ENCODE data around the gene PLXND1. TPM values are rescaled to one million over a fixed set of nuclear protein-coding genes. Genes with fewer than 3 reads are reported as not detected.
A peak's percentile ranks its signal among the peaks of the same experiment; 100 is the strongest.
"Not testable (repeated sequence)": the region's sequence is repeated elsewhere in the genome, so short reads cannot be mapped to it uniquely, and the experiment has no call there.

The PLXND1 gene
- total RNA-seq, 4 donors from 2014 or later = 50.5 to 89.9 (median 76.6) TPM

DNA sequence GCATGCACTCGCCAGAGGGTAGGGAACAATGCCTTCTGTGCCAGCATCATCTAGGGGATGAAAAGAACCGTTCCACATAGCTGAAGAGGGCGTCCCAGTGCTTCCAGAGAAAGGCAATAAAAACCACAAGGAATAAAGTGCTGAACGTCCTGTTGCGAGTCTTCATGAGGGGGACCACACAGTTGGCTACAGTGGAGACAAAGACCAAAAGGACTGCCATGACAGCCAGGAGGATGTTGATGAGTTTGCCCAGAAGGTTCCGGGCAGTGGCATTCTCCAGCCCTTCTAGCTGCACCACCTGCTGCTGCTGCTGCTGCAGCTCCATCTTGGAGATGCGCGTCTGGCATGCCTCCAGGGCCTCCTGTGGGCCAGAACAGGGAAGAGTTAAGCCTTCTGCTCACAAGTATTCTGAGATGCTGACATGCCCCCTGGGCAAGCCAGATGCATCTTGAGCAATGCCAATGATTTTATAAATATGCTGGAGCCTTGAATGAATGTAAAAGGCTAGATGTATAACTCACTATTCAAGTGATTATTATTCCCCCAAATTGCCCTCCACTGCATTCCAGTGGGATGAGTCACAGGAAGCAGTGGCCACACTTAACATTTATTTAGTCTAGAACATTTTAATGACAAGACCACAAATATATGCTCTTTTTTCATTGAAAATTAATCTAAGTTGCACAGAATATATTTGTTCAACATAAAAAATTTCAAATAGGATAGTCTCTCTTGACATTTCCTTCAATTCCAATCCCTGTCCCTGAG is 45.1 kb upstream of the PLXND1 start:
- Histone ChIP-seq H3K4me3 (no peak overlapping the region), H3K27me3 (no peaks in the 10 kb centered on the region), H3K36me3 (peaks cover 0 to 22% (median 12%) of the 10 kb centered on the region in 4 donors), H3K4me1 (peaks cover 9 to 37% (median 22%) of the 10 kb centered on the region in 4 donors), H3K27ac (replicated peaks in 1 of 4) (no peak overlapping the region), H3K9me3 (no peaks in the 10 kb centered on the region)
- intact Hi-C loops (cut with DNase I) = loop anchor here (2.0 kb wide), 1 partner anchor 177 kb away; no protein-coding TSS in a partner anchor
- WGBS = 67% methylated on average over 6 of the region's 8 CpGs
- TF ChIP-seq POLR2A (IDR thresholded peaks at IDR 0.05; ENCODE audit: low read depth) (no peak), POLR2AphosphoS5 (IDR thresholded peaks at IDR 0.05) (no peak), EP300 (IDR thresholded peaks at IDR 0.05) (no peak)
- TF ChIP-seq, protein P1, sequence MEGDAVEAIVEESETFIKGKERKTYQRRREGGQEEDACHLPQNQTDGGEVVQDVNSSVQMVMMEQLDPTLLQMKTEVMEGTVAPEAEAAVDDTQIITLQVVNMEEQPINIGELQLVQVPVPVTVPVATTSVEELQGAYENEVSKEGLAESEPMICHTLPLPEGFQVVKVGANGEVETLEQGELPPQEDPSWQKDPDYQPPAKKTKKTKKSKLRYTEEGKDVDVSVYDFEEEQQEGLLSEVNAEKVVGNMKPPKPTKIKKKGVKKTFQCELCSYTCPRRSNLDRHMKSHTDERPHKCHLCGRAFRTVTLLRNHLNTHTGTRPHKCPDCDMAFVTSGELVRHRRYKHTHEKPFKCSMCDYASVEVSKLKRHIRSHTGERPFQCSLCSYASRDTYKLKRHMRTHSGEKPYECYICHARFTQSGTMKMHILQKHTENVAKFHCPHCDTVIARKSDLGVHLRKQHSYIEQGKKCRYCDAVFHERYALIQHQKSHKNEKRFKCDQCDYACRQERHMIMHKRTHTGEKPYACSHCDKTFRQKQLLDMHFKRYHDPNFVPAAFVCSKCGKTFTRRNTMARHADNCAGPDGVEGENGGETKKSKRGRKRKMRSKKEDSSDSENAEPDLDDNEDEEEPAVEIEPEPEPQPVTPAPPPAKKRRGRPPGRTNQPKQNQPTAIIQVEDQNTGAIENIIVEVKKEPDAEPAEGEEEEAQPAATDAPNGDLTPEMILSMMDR (IDR thresholded peaks at IDR 0.05) = no peak
- no peak for DNase-seq (ENCODE audit: extremely low spot score)

DNA sequence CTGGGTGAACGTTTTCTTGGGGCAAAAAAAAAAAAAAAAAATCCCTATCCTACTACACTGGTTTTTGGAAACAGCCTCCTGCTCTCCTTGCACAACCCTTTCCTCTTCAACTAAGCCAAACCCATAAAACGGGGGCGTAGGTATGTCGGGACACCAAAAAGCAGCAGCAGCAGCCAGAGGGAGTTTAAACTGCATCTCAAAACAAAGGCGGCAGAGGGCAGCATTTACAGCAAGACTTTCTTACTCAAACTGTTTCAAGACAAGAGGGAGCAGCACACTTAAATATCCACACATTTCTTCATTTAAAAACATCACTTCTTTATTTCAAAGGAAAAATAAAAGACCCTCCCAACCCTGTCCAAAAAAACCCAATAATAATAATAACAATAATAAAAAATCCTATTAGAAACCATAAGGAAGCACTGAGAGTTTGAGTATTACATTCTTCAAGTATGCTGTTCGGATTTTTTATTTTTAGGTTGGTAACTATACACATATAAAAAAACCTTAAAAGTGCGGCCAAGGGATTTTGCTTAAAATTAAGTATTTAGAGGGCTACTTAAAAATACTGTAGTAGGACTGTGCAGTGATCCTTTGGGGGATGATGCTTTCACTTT is 43.9 kb upstream of the PLXND1 start:
- intact Hi-C loops (cut with DNase I) = loop anchor here (2.0 kb wide), 1 partner anchor 178 kb away; no protein-coding TSS in a partner anchor
- DNase-seq (ENCODE audit: extremely low spot score) = peak; percentile 93

DNA sequence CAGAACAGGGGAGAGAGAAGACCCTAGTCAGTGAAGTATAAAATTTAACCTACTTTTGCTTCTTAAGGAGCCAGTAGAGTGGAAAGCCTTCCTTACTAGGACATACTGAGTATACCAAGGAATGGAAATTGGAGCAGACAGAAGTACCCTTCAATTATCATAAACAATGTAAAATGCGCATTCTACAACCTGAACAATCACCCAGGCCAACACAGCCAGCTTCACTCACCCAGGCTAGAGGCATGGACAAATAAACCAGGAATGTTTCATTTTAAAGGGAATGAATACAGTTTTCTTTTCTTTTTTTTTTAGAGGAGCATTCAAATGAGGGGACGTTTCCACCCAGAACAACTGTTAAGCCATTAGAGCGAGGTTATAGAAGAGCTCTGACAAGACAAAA is 41.9 kb upstream of the PLXND1 start:
- no peak for DNase-seq (ENCODE audit: extremely low spot score)
- peaks cover 7 to 24% (median 19%) of the 10 kb centered on the region in 4 donors for H3K4me1 ChIP-seq
- H3K4me3 ChIP-seq = no peak overlapping the region
- H3K27me3 ChIP-seq = no peaks in the 10 kb centered on the region
- no peak overlapping the region for H3K27ac ChIP-seq (replicated peaks in 1 of 4)
- TF ChIP-seq EP300 (IDR thresholded peaks at IDR 0.05) = no peak
- TF ChIP-seq, protein P1 (IDR thresholded peaks at IDR 0.05) = no peak
- TF ChIP-seq POLR2AphosphoS5 (IDR thresholded peaks at IDR 0.05) = no peak
- no peak for TF ChIP-seq POLR2A (IDR thresholded peaks at IDR 0.05; ENCODE audit: low read depth)
- peaks cover 0 to 10% (median 8%) of the 10 kb centered on the region in 4 donors for H3K36me3 ChIP-seq
- WGBS = 88% methylated on average over 3 of the region's 3 CpGs
- intact Hi-C loops (cut with DNase I) = loop anchor here (5.0 kb wide), 1 partner anchor 284 kb away; no protein-coding TSS in a partner anchor
- no peaks in the 10 kb centered on the region for H3K9me3 ChIP-seq

More for the DNA sequence above, 43.9 kb upstream of the PLXND1 start:
- Histone ChIP-seq H3K4me1 (peaks cover 7 to 34% (median 22%) of the 10 kb centered on the region in 4 donors), H3K9me3 (no peaks in the 10 kb centered on the region), H3K4me3 (no peak overlapping the region), H3K27me3 (no peaks in the 10 kb centered on the region), H3K27ac (replicated peaks in 1 of 4) (no peak overlapping the region), H3K36me3 (peaks cover 0 to 22% (median 12%) of the 10 kb centered on the region in 4 donors)
- no peak for TF ChIP-seq POLR2AphosphoS5 (IDR thresholded peaks at IDR 0.05)
- no peak for TF ChIP-seq EP300 (IDR thresholded peaks at IDR 0.05)
- no peak for TF ChIP-seq POLR2A (IDR thresholded peaks at IDR 0.05; ENCODE audit: low read depth)
- TF ChIP-seq, protein P1 (IDR thresholded peaks at IDR 0.05) = peak; percentile 73 to 83 (median 76)
- 30% methylated on average over 7 of the region's 7 CpGs for WGBS

DNA sequence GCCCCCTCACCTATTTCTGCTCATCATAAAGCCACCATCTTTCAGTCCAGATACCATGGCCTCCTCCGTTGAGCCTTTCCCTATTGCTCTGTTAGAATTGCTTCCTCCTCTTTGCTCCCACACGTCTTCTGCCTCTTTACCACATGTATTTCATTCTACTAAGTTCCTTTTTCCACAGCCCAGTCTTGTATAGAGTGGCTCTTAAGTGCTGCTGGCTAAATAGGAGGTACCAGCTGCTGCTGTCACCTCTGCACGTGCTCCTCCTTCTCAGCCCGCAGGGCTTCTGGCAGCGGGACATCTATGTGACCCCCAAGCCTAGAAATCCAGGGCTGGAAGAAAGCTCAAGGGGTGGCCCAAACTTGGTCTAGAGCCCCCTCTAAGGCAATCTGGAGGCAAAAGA is 38.8 kb upstream of the PLXND1 start:
- 59% methylated on average over 5 of the region's 5 CpGs for WGBS
- Histone ChIP-seq H3K36me3 (no peaks in the 10 kb centered on the region), H3K4me3 (no peak overlapping the region), H3K27me3 (no peaks in the 10 kb centered on the region), H3K4me1 (peaks cover 0 to 6% (median 5%) of the 10 kb centered on the region in 4 donors), H3K27ac (replicated peaks in 1 of 4) (no peak overlapping the region), H3K9me3 (no peaks in the 10 kb centered on the region)
- no peak for DNase-seq (ENCODE audit: extremely low spot score)
- intact Hi-C loops (cut with DNase I) = loop anchor here (5.0 kb wide), 1 partner anchor 287 kb away; no protein-coding TSS in a partner anchor
- no peak for TF ChIP-seq POLR2AphosphoS5 (IDR thresholded peaks at IDR 0.05)
- no peak for TF ChIP-seq EP300 (IDR thresholded peaks at IDR 0.05)

DNA sequence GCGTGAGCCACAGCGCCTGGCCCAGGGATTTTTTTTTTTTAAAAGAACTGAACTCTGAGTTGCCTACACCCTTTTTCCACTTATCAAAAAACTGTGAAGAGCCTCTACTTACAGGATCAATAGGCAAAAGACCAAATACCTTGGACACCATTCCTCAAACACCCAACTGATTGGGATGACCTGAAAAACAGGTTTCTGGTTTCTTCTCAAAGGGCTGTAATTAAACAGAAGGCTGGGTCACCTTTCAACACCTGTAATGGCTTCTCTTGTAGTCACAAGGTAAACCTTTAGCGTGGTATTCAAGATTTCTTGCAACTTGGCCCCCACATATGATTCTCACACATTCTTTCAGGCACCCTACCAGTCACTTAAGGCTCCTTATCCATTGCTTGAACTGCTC is 38.4 kb upstream of the PLXND1 start:
- H3K36me3 ChIP-seq = no peaks in the 10 kb centered on the region
- H3K4me1 ChIP-seq = peaks cover 0 to 2% (median under 1%) of the 10 kb centered on the region in 4 donors
- no peak overlapping the region for H3K27ac ChIP-seq (replicated peaks in 1 of 4)
- TF ChIP-seq, protein P1 (IDR thresholded peaks at IDR 0.05) = no peak
- no peak for TF ChIP-seq POLR2AphosphoS5 (IDR thresholded peaks at IDR 0.05)
- no peak for TF ChIP-seq POLR2A (IDR thresholded peaks at IDR 0.05; ENCODE audit: low read depth)
- TF ChIP-seq EP300 (IDR thresholded peaks at IDR 0.05) = no peak
- no peaks in the 10 kb centered on the region for H3K9me3 ChIP-seq
- DNase-seq (ENCODE audit: extremely low spot score) = no peak
- intact Hi-C loops (cut with DNase I) = loop anchor here (5.0 kb wide), 1 partner anchor 287 kb away; no protein-coding TSS in a partner anchor
- H3K27me3 ChIP-seq = no peaks in the 10 kb centered on the region
- 100% methylated on average over 3 of the region's 3 CpGs for WGBS
- no peak overlapping the region for H3K4me3 ChIP-seq

DNA sequence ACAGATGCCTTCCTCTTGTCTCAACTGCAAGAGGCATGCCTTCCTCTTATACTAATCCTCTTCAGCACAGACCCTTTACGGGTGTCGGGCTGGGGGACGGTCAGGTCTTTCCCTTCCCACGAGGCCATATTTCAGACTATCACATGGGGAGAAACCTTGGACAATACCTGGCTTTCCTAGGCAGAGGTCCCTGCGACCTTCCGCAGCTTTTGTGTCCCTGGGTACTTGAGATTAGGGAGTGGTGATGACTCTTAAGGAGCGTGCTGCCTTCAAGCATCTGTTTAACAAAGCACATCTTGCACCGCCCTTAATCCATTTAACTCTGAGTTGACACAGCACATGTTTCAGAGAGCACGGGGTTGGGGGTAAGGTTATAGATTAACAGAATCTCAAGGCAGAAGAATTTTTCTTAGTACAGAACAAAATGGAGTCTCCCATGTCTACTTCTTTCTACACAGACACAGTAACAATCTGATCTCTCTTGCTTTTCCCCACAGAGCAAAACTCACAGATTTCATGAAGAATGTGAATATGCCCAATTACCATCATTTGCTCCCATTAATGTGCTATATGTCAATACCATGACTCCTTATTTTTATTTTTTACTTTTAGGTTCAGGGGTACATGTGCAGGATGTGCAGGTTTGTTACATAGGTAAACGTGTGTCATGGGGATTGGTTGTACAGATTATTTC is 35.2 kb upstream of the PLXND1 start:
- intact Hi-C loops (cut with DNase I); H3K27me3 ChIP-seq; H3K36me3 ChIP-seq; DNase-seq (ENCODE audit: extremely low spot score); H3K4me1 ChIP-seq; H3K27ac ChIP-seq (replicated peaks in 1 of 4); H3K9me3 ChIP-seq; H3K4me3 ChIP-seq: not testable (repeated sequence)
- WGBS = 59% methylated on average over 10 of the region's 10 CpGs

DNA sequence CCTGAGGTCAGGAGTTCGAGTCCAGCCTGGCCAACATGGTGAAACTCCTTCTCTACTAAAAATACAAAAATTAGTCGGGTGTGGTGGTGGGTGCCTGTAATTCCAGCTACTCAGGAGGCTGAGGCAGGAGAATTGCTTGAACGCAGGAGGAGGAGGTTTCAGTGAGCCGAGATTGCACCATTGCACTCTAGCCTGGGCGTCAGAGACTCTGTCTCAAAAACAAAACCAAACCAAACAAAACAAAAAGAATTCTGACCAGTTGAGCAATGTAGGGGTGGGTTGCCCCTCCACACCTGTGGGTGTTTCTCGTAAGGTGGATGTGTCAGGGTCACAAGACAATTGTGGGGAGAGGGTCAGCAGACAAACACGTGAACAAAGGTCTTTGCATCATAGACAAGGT is 34.5 kb upstream of the PLXND1 start:
- H3K9me3 ChIP-seq; H3K27ac ChIP-seq (replicated peaks in 1 of 4); DNase-seq (ENCODE audit: extremely low spot score); H3K36me3 ChIP-seq; H3K4me3 ChIP-seq; H3K4me1 ChIP-seq; H3K27me3 ChIP-seq; intact Hi-C loops (cut with DNase I): not testable (repeated sequence)
- 88% methylated on average over 7 of the region's 7 CpGs for WGBS
